ENCODE data around the gene RIN2.

RIN2 gene

GRCh38 chr20:19738951-19739350, 19.1 kb upstream of the RIN2 start:
- H3K4me3 ChIP-seq (ENCODE audit: low read length) = no peak overlapping the region
- DNase-seq (ENCODE audit: low read depth) = no peak
- no peak for TF ChIP-seq CTCF (conservative IDR thresholded peaks at IDR 0.05; ENCODE audit: low read length)

- no peak overlapping the region for H3K4me3 ChIP-seq (ENCODE audit: low read length)
- DNase-seq (ENCODE audit: low read depth) = no peak
- no peak for TF ChIP-seq CTCF (conservative IDR thresholded peaks at IDR 0.05; ENCODE audit: low read length)
These were observed 18.7 kb upstream of the RIN2 start for GRCh38 chr20:19739351-19739750.

GRCh38 chr20:19740512-19740911, 17.5 kb upstream of the RIN2 start:
- TF ChIP-seq CTCF (conservative IDR thresholded peaks at IDR 0.05; ENCODE audit: low read length) = no peak
- H3K4me3 ChIP-seq (ENCODE audit: low read length) = no peak overlapping the region
- DNase-seq (ENCODE audit: low read depth) = no peak

DNA sequence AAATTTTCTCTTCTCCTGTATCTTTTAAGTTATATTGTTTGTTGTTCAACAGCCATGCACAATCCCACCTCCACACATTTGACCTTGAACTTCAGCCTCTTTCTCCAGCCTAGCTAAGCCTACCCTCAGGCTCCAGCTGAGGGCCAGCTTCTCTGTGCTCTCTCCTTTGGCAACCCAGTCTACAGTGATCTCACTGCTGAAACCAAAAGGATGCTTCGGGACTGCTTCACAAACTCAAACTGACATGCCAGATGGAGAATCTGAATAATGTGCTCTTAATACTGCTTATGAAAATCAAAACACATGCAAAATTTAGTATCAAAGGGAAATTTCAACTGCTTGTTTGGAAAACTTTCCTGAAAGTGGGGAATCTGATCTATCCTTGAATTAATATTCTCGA, 16.1 kb upstream of the RIN2 start:
- peak; percentile 29 for DNase-seq (ENCODE audit: low read depth)
- no peak for TF ChIP-seq CTCF (conservative IDR thresholded peaks at IDR 0.05; ENCODE audit: low read length)
- H3K4me3 ChIP-seq (ENCODE audit: low read length) = no peak overlapping the region

DNA sequence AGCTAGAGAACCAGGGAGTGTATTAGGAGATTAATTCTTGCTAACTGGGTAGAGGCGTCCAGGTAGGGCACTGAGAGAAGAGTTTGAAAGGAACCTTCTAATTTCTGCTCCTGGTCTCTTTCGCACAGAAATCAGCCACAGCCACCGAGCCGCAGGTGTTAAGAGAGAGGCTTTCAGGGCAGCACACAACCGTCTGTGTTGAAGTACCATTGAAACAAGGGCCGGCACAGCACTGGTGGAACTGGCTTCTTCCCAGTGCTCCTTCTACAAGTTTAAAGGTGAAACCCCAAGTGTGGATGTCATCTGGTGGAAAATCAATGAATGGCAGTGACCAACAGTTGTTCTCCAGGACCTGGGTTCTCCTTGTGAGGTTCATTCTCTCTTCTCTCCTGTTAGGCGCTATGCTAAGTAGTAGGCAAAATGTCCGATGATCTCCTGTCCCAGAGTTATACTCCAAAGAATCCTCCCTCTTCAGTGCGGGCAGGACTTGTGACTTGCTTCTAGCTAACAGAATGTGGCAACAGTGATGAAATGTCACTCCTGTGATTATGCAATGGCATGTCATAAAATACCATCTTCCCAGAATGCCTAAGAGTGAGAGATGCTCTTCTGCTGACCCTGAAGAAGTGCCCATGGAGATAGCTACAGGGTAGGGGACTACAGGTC, 15.0 kb upstream of the RIN2 start:
- no peak overlapping the region for H3K4me3 ChIP-seq (ENCODE audit: low read length)
- TF ChIP-seq CTCF (conservative IDR thresholded peaks at IDR 0.05; ENCODE audit: low read length) = no peak
- DNase-seq (ENCODE audit: low read depth) = peak; percentile 12

GRCh38 chr20:19743640-19743995, 14.4 kb upstream of the RIN2 start:
- no peak for TF ChIP-seq CTCF (conservative IDR thresholded peaks at IDR 0.05; ENCODE audit: low read length)
- H3K4me3 ChIP-seq (ENCODE audit: low read length) = no peak overlapping the region
- DNase-seq (ENCODE audit: low read depth) = no peak

GRCh38 chr20:19745106-19745505, 13.0 kb upstream of the RIN2 start:
- no peak for TF ChIP-seq CTCF (conservative IDR thresholded peaks at IDR 0.05; ENCODE audit: low read length)
- no peak overlapping the region for H3K4me3 ChIP-seq (ENCODE audit: low read length)
- DNase-seq (ENCODE audit: low read depth) = no peak
